T-cell (primary cell): ENCODE results near the gene PLD3. TPM values are rescaled to one million over a fixed set of nuclear protein-coding genes. Genes with fewer than 3 reads are reported as not detected.

Experiments
- ATAC-seq, 4 experiments: fragments of 200-7000 bp in 3 of 4; fragments of 150-1000 bp in 1 of 4; cut with Tn5 transposase; replicated peaks in 1 of 4; 1 replicate in 3 of 4; 2 replicates in 1 of 4; pipeline ENCODE4 v1.10.0; 2021; ENCODE audit warnings: moderate library complexity in 3 of 4, mild to moderate bottlenecking in 2 of 4, moderate number of reproducible peaks in 1 of 4
- CTCF ChIA-PET, 2 donors: fragments of 300-600 bp; sonication (Branson Sonifier 250); formaldehyde crosslinking; loops; one replicate each; lab custom pipeline; 2022; ENCODE audit warnings: antibody characterized with exemption in 2 of 2; lab: Charles Lee
- POLR2A ChIA-PET, 2 donors: fragments of 300-600 bp; sonication (Branson Sonifier 250); formaldehyde crosslinking; loops; one replicate each; lab custom pipeline; 2022; ENCODE audit warnings: antibody characterized with exemption in 2 of 2; lab: Charles Lee
- DNase-seq, 35 experiments: peaks; one replicate each; pipeline versions ENCODE4 v3.0.0 to v3.0.0-alpha.2; 2013 to 2023
- H3K27ac ChIP-seq: one replicate; pipeline ENCODE4 v1.5.1; 2013; ENCODE audit warnings: low read length
- H3K27me3 ChIP-seq, 2 experiments: replicated peaks in 1 of 2; 1 replicate in 1 of 2; 2 replicates in 1 of 2; pipeline versions ENCODE4 v1.6.1 to v1.7.0; 2013; ENCODE audit warnings: low read length in 1 of 2, mixed read lengths in 1 of 2; ENCODE audit not compliant: control insufficient read depth in 2 of 2, insufficient read depth in 2 of 2; ENCODE audit errors: extremely low read depth in 1 of 2
- H3K36me3 ChIP-seq, 2 donors: 1 replicate in 1 of 2; 2 replicates in 1 of 2; pipeline versions ENCODE4 v1.6.1 to v1.7.0; 2013; ENCODE audit warnings: low read length in 1 of 2; ENCODE audit not compliant: control insufficient read depth in 2 of 2, insufficient read depth in 1 of 2; ENCODE audit errors: extremely low read depth in 1 of 2
- H3K4me1 ChIP-seq, 2 experiments: 1 replicate in 1 of 2; 2 replicates in 1 of 2; pipeline versions ENCODE4 v1.6.1 to v1.7.0; 2013; ENCODE audit warnings: low read length in 2 of 2, mixed read lengths in 1 of 2; ENCODE audit not compliant: insufficient read depth in 2 of 2, control insufficient read depth in 1 of 2; ENCODE audit errors: extremely low read depth in 1 of 2
- H3K4me3 ChIP-seq, 2 donors: 1 replicate in 1 of 2; 2 replicates in 1 of 2; pipeline versions ENCODE4 v1.5.1 to v1.7.0; 2013; ENCODE audit warnings: mild to moderate bottlenecking in 2 of 2, low read length in 1 of 2, moderate library complexity in 1 of 2; ENCODE audit not compliant: control insufficient read depth in 1 of 2; ENCODE audit errors: extremely low read depth in 1 of 2
- H3K9me3 ChIP-seq: 2 replicates; pipeline ENCODE4 v1.7.0; 2013
- H3K27ac Mint-ChIP-seq, 2 donors: one replicate each; pipeline ENCODE4 v1.8.0; 2020 to 2021; ENCODE audit warnings: mild to moderate bottlenecking in 2 of 2, mixed read lengths in 2 of 2
- H3K27me3 Mint-ChIP-seq, 2 donors: one replicate each; pipeline ENCODE4 v1.8.0; 2021 to 2022; ENCODE audit warnings: mixed read lengths in 2 of 2
- H3K36me3 Mint-ChIP-seq: one replicate; pipeline ENCODE4 v1.8.0; 2021; ENCODE audit warnings: mixed read lengths
- H3K4me1 Mint-ChIP-seq, 3 donors: one replicate each; pipeline ENCODE4 v1.8.0; 2020 to 2022; ENCODE audit warnings: mixed read lengths in 3 of 3, mild to moderate bottlenecking in 1 of 3
- H3K4me3 Mint-ChIP-seq, 3 donors: one replicate each; pipeline ENCODE4 v1.8.0; 2020 to 2022; ENCODE audit warnings: mild to moderate bottlenecking in 3 of 3, mixed read lengths in 3 of 3, moderate library complexity in 3 of 3
- H3K9me3 Mint-ChIP-seq, 3 donors: one replicate each; pipeline ENCODE4 v1.8.0; 2020 to 2022; ENCODE audit warnings: mixed read lengths in 3 of 3
- WGBS: methylation state at CpG from one replicate; pipeline ENCODE4 v1.1.5; 2013; ENCODE audit warnings: missing lambda C conversion rate; ENCODE audit not compliant: insufficient coverage; 5-methylcytosine and 5-hydroxymethylcytosine counted together
- total RNA-seq, 35 experiments: library from RNA in 6 of 35; stranded (reverse) in 6 of 35; fragments of 120-200 nt in 1 of 35; gene quantifications; one replicate each; pipeline versions ENCODE4 v1.2.1 to v1.2.4 and lab custom pipeline; 2013 to 2026

The PLD3 gene
- total RNA-seq, 5 donors from 2014 or later (not counting 1 experiment from before 2014, with no cell fraction given), result 71.0 to 120 (median 118) TPM

DNA sequence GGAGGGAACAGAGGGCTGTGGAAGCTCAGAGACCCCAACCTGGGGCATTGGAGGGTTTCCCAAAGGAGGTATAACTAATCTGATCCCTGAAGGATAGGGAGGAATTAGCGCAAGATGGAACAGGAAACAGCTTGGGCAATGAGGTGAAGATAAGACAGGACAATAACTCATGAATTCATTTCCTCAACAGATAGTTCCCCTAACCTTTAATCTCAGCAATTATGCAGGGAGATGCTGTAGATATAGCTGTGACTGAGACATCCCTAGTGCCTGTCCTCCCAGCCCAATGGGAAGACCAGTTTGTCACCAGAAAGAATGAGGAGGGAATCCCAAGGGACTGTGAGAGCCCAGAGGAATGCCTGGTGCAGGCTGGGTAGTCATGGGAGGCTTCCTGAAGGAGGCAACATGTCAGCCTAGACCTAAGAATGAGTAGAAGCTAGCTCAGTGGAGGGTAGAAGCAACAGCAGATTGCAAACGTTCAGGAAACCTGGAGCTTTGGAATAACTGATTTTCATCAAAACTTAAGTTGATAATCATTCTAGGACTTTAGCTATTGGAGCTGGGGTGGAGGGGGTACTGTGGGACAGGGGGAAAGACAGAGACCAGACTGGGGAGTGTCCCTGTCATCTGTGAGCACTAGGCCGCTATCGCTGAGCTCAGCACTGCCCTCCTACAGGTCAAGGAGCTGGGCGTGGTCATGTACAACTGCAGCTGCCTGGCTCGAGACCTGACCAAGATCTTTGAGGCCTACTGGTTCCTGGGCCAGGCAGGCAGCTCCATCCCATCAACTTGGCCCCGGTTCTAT is 22.7 kb downstream of the PLD3 start:
- H3K36me3 ChIP-seq, result peaks cover 16 to 53% of the 10 kb centered on the region in 2 donors
- ChIA-PET POLR2A (no interaction called here), CTCF (interaction anchor here in 1 of 2 donors (0.5 kb wide), 1 partner anchor 1307 kb away, joined by 7 read pairs; no protein-coding TSS in a partner anchor)

DNA sequence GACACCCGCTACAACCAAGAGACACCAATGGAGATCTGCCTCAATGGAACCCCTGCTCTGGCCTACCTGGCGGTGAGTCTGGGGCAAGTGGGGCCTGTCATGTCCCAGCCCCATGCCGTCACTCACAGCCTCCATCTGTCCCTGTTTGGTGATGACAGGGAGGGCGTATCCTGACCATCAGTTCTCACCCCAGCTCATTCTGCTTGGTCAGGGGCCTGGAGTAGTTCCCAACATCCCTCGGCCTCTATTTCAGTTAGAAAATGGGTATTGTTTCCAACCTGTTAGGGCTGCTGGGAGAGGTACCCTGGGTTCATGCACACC is 23.3 kb downstream of the PLD3 start:
- Mint-ChIP-seq H3K4me1 (peaks cover 5 to 10% (median 9%) of the 10 kb centered on the region in 3 donors), H3K27ac (no peak overlapping the region), H3K36me3 (peaks cover 41% of the 10 kb centered on the region), H3K27me3 (no peaks in the 10 kb centered on the region), H3K9me3 (no peaks in the 10 kb centered on the region), H3K4me3 (no peak overlapping the region)
- no peak overlapping the region for H3K27ac ChIP-seq
- no peaks in the 10 kb centered on the region for H3K27me3 ChIP-seq
- peaks cover 0 to 8% of the 10 kb centered on the region in 2 experiments for H3K4me1 ChIP-seq
- no peaks in the 10 kb centered on the region for H3K9me3 ChIP-seq
- 100% methylated on average over 3 of the region's 5 CpGs for WGBS
- H3K36me3 ChIP-seq, result peaks cover 20 to 48% of the 10 kb centered on the region in 2 donors
- CTCF ChIA-PET, result interaction anchor here in 1 of 2 donors (0.5 kb wide), 1 partner anchor 1307 kb away, joined by 7 read pairs; no protein-coding TSS in a partner anchor
- DNase-seq, result no peak
- ATAC-seq, result no peak
- H3K4me3 ChIP-seq, result no peak overlapping the region
- POLR2A ChIA-PET, result no interaction called here

More for the DNA sequence above, 22.7 kb downstream of the PLD3 start:
- Histone ChIP-seq H3K9me3 (no peaks in the 10 kb centered on the region), H3K27ac (no peak overlapping the region), H3K27me3 (no peaks in the 10 kb centered on the region), H3K4me1 (peaks cover 0 to 8% of the 10 kb centered on the region in 2 experiments), H3K4me3 (no peak overlapping the region)
- no peaks in the 10 kb centered on the region for H3K27me3 Mint-ChIP-seq
- WGBS, result 94% methylated on average over 6 of the region's 7 CpGs
- H3K27ac Mint-ChIP-seq, result no peak overlapping the region
- peaks cover 5 to 10% (median 9%) of the 10 kb centered on the region in 3 donors for H3K4me1 Mint-ChIP-seq
- ATAC-seq (no peak), DNase-seq (no peak)
- H3K4me3 Mint-ChIP-seq, result no peak overlapping the region
- H3K36me3 Mint-ChIP-seq, result peaks cover 42% of the 10 kb centered on the region
- no peaks in the 10 kb centered on the region for H3K9me3 Mint-ChIP-seq

DNA sequence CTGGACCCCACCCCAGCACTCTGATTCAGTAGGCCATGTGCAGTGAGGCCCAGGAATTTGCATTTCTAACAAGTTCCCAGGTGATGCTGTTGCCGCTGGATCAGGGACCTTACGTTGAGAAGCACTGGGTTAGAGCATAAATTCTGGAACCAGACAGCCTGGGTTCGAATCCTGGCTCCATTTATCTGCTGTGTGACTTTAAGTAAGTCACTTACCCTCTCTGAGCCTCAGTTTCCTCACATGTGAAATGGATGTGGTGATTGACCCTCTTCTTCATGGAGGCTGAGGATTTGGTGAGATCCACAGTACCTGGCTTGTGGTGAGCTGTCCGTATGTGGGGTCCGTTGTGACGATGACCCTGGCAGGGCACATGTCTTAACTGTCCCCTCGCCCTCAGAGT is 25.6 kb downstream of the PLD3 start:
- POLR2A ChIA-PET, result no interaction called here
- Mint-ChIP-seq H3K36me3 (peaks cover 33% of the 10 kb centered on the region), H3K9me3 (no peaks in the 10 kb centered on the region)

DNA sequence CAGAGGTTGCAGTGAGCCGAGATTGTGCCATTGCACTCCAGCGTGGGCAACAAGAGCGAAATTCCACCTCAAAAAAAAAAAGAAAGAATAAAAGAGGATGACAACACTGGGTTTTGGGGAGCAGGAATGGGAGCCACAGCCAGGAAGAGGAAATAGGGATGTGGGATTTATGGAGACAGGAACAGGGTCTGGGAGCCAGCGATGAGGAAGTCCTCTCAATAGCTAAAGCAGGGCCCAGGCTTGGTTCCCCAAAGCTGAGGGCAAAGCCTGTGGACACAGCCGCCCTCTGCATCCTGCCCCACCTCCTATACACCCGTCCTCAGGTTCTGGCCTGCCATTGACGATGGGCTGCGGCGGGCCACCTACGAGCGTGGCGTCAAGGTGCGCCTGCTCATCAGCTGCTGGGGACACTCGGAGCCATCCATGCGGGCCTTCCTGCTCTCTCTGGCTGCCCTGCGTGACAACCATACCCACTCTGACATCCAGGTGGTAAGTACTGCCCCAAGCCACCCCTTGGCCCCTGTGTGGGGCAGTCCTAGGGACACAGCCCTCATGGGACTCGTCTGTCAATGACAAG is 27.9 kb downstream of the PLD3 start:
- ATAC-seq (no peak), DNase-seq (no peak)
- Histone ChIP-seq H3K4me1 (peaks cover 0 to 8% of the 10 kb centered on the region in 2 experiments), H3K27ac (no peak overlapping the region), H3K9me3 (no peaks in the 10 kb centered on the region), H3K36me3 (peaks cover 14 to 27% of the 10 kb centered on the region in 2 donors), H3K4me3 (no peak overlapping the region), H3K27me3 (no peaks in the 10 kb centered on the region)
- H3K4me3 Mint-ChIP-seq, result no peak overlapping the region
- H3K9me3 Mint-ChIP-seq, result no peaks in the 10 kb centered on the region
- POLR2A ChIA-PET, result no interaction called here
- CTCF ChIA-PET, result no interaction called here
- H3K27ac Mint-ChIP-seq, result no peak overlapping the region
- H3K36me3 Mint-ChIP-seq, result peaks cover 21% of the 10 kb centered on the region
- H3K27me3 Mint-ChIP-seq, result no peaks in the 10 kb centered on the region
- 96% methylated on average over 13 of the region's 17 CpGs for WGBS
- H3K4me1 Mint-ChIP-seq, result peaks cover 5 to 10% (median 9%) of the 10 kb centered on the region in 3 donors

More for the DNA sequence above, 25.6 kb downstream of the PLD3 start:
- Mint-ChIP-seq H3K4me1 (peaks cover 5 to 10% (median 9%) of the 10 kb centered on the region in 3 donors), H3K27ac (no peak overlapping the region), H3K4me3 (no peak overlapping the region), H3K27me3 (no peaks in the 10 kb centered on the region)
- Histone ChIP-seq H3K4me3 (no peak overlapping the region), H3K36me3 (peaks cover 17 to 39% of the 10 kb centered on the region in 2 donors), H3K27me3 (no peaks in the 10 kb centered on the region), H3K27ac (no peak overlapping the region), H3K9me3 (no peaks in the 10 kb centered on the region), H3K4me1 (peaks cover 0 to 8% of the 10 kb centered on the region in 2 experiments)
- DNase-seq (no peak), ATAC-seq (no peak)
- CTCF ChIA-PET, result no interaction called here
- 93% methylated on average over 7 of the region's 7 CpGs for WGBS

DNA sequence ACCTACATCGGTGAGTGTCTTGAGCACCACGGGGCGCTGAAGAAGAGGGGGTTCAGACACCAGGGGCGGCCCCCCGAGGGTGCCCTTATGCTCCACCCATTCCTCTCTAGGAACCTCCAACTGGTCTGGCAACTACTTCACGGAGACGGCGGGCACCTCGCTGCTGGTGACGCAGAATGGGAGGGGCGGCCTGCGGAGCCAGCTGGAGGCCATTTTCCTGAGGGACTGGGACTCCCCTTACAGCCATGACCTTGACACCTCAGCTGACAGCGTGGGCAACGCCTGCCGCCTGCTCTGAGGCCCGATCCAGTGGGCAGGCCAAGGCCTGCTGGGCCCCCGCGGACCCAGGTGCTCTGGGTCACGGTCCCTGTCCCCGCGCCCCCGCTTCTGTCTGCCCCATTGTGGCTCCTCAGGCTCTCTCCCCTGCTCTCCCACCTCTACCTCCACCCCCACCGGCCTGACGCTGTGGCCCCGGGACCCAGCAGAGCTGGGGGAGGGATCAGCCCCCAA is 29.4 kb downstream of the PLD3 start:
- H3K4me1 Mint-ChIP-seq, result peaks cover 5 to 10% (median 9%) of the 10 kb centered on the region in 3 donors
- H3K9me3 Mint-ChIP-seq, result no peaks in the 10 kb centered on the region
- H3K4me3 Mint-ChIP-seq, result no peak overlapping the region
- DNase-seq (no peak), ATAC-seq (no peak)
- no peak overlapping the region for H3K27ac Mint-ChIP-seq
- peaks cover 18% of the 10 kb centered on the region for H3K36me3 Mint-ChIP-seq
- Histone ChIP-seq H3K27me3 (no peaks in the 10 kb centered on the region), H3K9me3 (no peaks in the 10 kb centered on the region), H3K27ac (no peak overlapping the region), H3K4me3 (no peak overlapping the region), H3K4me1 (peaks cover 0 to 8% of the 10 kb centered on the region in 2 experiments), H3K36me3 (peaks cover 9 to 15% of the 10 kb centered on the region in 2 donors)
- CTCF ChIA-PET, result no interaction called here
- POLR2A ChIA-PET, result no interaction called here
- no peaks in the 10 kb centered on the region for H3K27me3 Mint-ChIP-seq
- 97% methylated on average over 17 of the region's 25 CpGs for WGBS

DNA sequence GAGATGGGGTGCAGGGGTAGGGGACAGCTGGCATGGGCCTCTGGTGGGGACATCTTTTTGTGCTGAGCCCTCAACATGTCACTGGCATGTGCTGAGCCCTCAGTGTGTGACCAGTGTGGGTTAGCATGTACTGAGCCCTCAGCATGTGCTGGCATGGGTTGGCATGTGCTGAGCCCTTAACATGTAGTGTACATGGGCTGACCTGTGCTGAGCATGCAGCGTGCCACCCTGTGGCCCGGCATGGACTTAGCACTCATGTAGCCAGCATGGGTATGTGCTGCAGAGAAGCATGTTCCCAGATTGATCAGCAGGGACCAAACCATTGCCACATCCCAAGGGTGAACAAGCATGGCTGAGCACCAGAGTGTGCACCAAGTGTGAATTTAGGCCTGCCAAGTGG is 30.0 kb downstream of the PLD3 start:
- Mint-ChIP-seq H3K9me3 (no peaks in the 10 kb centered on the region), H3K27me3 (no peaks in the 10 kb centered on the region), H3K4me3 (no peak overlapping the region), H3K4me1 (peaks cover 5 to 10% (median 9%) of the 10 kb centered on the region in 3 donors), H3K27ac (no peak overlapping the region), H3K36me3 (peaks cover 17% of the 10 kb centered on the region)
- DNase-seq, result no peak
- Histone ChIP-seq H3K4me3 (no peak overlapping the region), H3K4me1 (peaks cover 0 to 8% of the 10 kb centered on the region in 2 experiments), H3K27ac (no peak overlapping the region), H3K36me3 (peaks cover 7 to 13% of the 10 kb centered on the region in 2 donors), H3K9me3 (no peaks in the 10 kb centered on the region), H3K27me3 (no peaks in the 10 kb centered on the region)
- ChIA-PET CTCF (no interaction called here), POLR2A (no interaction called here)
- 90% methylated on average over 2 of the region's 2 CpGs for WGBS
- ATAC-seq, result no peak
